ENCODE data around the gene ALK.

Gene ALK

GRCh38 chr2:29492701-29493100 is 428.7 kb downstream of the ALK start:
- no peaks in the 10 kb centered on the region for H3K79me2 ChIP-seq (ENCODE audit: low read length)
- H2AFZ ChIP-seq (ENCODE audit: low read length) = no peak overlapping the region
- no peaks in the 10 kb centered on the region for H3F3A ChIP-seq (ENCODE audit: insufficient read depth, low read length)
- no peak overlapping the region for H3K27ac ChIP-seq (ENCODE audit: low read length)
- H3K9ac ChIP-seq (ENCODE audit: low read length) = no peak overlapping the region
- H3K9me3 ChIP-seq (replicated peaks; ENCODE audit: insufficient read depth, low read length) = no peaks in the 10 kb centered on the region
- H3K9me2 ChIP-seq (replicated peaks; ENCODE audit: insufficient read depth, low read length) = no peaks in the 10 kb centered on the region
- TF ChIP-seq CTCF (IDR thresholded peaks at IDR 0.05; ENCODE audit: low read length) (no peak), EZH2phosphoT487 (IDR thresholded peaks at IDR 0.05; ENCODE audit: low read length) (no peak), EZH2 (optimal IDR thresholded peaks at IDR 0.05; ENCODE audit: low read depth, low read length) (no peak)
- DNase-seq = no peak
- H3K36me3 ChIP-seq (replicated peaks; ENCODE audit: insufficient read depth, low read length) = no peaks in the 10 kb centered on the region
- no peaks in the 10 kb centered on the region for H4K20me1 ChIP-seq (ENCODE audit: insufficient read depth, low read length)
- H3K4me2 ChIP-seq (ENCODE audit: low read depth, low read length) = no peak overlapping the region
- no peak overlapping the region for H3K4me3 ChIP-seq (ENCODE audit: low read length)
- H3K27me3 ChIP-seq (replicated peaks; ENCODE audit: insufficient read depth, low read length) = no peaks in the 10 kb centered on the region
- no peaks in the 10 kb centered on the region for H3K4me1 ChIP-seq (ENCODE audit: low read length)

- H3F3A ChIP-seq (ENCODE audit: insufficient read depth, low read length) = no peaks in the 10 kb centered on the region
- H3K4me1 ChIP-seq (ENCODE audit: low read length) = no peaks in the 10 kb centered on the region
- no peak overlapping the region for H3K4me2 ChIP-seq (ENCODE audit: low read depth, low read length)
- H3K4me3 ChIP-seq (ENCODE audit: low read length) = no peak overlapping the region
- H3K9ac ChIP-seq (ENCODE audit: low read length) = no peak overlapping the region
- no peaks in the 10 kb centered on the region for H3K9me3 ChIP-seq (replicated peaks; ENCODE audit: insufficient read depth, low read length)
- H3K9me2 ChIP-seq (replicated peaks; ENCODE audit: insufficient read depth, low read length) = no peaks in the 10 kb centered on the region; the same call in 1 of the 2 replicates
- H3K27ac ChIP-seq (ENCODE audit: low read length) = no peak overlapping the region
- no peaks in the 10 kb centered on the region for H3K27me3 ChIP-seq (replicated peaks; ENCODE audit: insufficient read depth, low read length)
- no peaks in the 10 kb centered on the region for H3K36me3 ChIP-seq (replicated peaks; ENCODE audit: insufficient read depth, low read length)
- no peaks in the 10 kb centered on the region for H4K20me1 ChIP-seq (ENCODE audit: insufficient read depth, low read length)
- H3K79me2 ChIP-seq (ENCODE audit: low read length) = no peaks in the 10 kb centered on the region
- TF ChIP-seq EZH2phosphoT487 (IDR thresholded peaks at IDR 0.05; ENCODE audit: low read length) (no peak), CTCF (IDR thresholded peaks at IDR 0.05; ENCODE audit: low read length) (no peak), EZH2 (optimal IDR thresholded peaks at IDR 0.05; ENCODE audit: low read depth, low read length) (no peak)
- H2AFZ ChIP-seq (ENCODE audit: low read length) = no peak overlapping the region
- DNase-seq = no peak
These were observed 431.3 kb downstream of the ALK start for GRCh38 chr2:29490045-29490444.

- Histone ChIP-seq H3K27me3 (replicated peaks; ENCODE audit: insufficient read depth, low read length) (no peaks in the 10 kb centered on the region), H3F3A (ENCODE audit: insufficient read depth, low read length) (no peaks in the 10 kb centered on the region), H4K20me1 (ENCODE audit: insufficient read depth, low read length) (no peaks in the 10 kb centered on the region), H3K4me3 (ENCODE audit: low read length) (no peak overlapping the region), H3K9me2 (replicated peaks; ENCODE audit: insufficient read depth, low read length) (no peaks in the 10 kb centered on the region; the same call in 1 of the 2 replicates), H3K79me2 (ENCODE audit: low read length) (no peaks in the 10 kb centered on the region), H2AFZ (ENCODE audit: low read length) (no peak overlapping the region), H3K9ac (ENCODE audit: low read length) (no peak overlapping the region), H3K9me3 (replicated peaks; ENCODE audit: insufficient read depth, low read length) (no peaks in the 10 kb centered on the region), H3K4me1 (ENCODE audit: low read length) (no peaks in the 10 kb centered on the region), H3K36me3 (replicated peaks; ENCODE audit: insufficient read depth, low read length) (no peaks in the 10 kb centered on the region), H3K27ac (ENCODE audit: low read length) (no peak overlapping the region), H3K4me2 (ENCODE audit: low read depth, low read length) (no peak overlapping the region)
- no peak for DNase-seq
- no peak for TF ChIP-seq EZH2phosphoT487 (IDR thresholded peaks at IDR 0.05; ENCODE audit: low read length)
- TF ChIP-seq EZH2 (optimal IDR thresholded peaks at IDR 0.05; ENCODE audit: low read depth, low read length) = no peak
- TF ChIP-seq CTCF (IDR thresholded peaks at IDR 0.05; ENCODE audit: low read length) = no peak
These were observed 431.8 kb downstream of the ALK start for GRCh38 chr2:29489568-29489967.
